Urinary bladder (tissue), 4 donors: Measurements from ENCODE around the gene GTF2IRD2. TPM values are rescaled to one million over a fixed set of nuclear protein-coding genes. Genes with fewer than 3 reads are reported as not detected.
A peak's percentile ranks its signal among the peaks of the same experiment; 100 is the strongest.
"Not testable (repeated sequence)": the region's sequence is repeated elsewhere in the genome, so short reads cannot be mapped to it uniquely, and the experiment has no call there.

ENCODE experiments used
- DNase-seq: peaks from one replicate; pipeline ENCODE4 v3.0.0-alpha.2; 2015; ENCODE audit errors: extremely low spot score
- H3K27ac ChIP-seq: one replicate; pipeline ENCODE4 v1.5.1; 2013; ENCODE audit warnings: low read depth, mild to moderate bottlenecking, moderate library complexity
- H3K36me3 ChIP-seq: one replicate; pipeline ENCODE4 v1.6.1; 2013; ENCODE audit warnings: mild to moderate bottlenecking, moderate library complexity; ENCODE audit not compliant: insufficient read depth
- H3K4me1 ChIP-seq: one replicate; pipeline ENCODE4 v1.6.1; 2013; ENCODE audit warnings: mild to moderate bottlenecking, moderate library complexity; ENCODE audit not compliant: insufficient read depth
- H3K4me3 ChIP-seq: one replicate; pipeline ENCODE4 v1.5.1; 2013; ENCODE audit warnings: low read depth, low read length
- WGBS: extraction: QIAGEN DNeasy Blood & Tissue Kit; methylation state at CpG from one replicate; pipeline ENCODE4 v1.1.7; 2013; 5-methylcytosine and 5-hydroxymethylcytosine counted together
- polyA plus RNA-seq: library from polyadenylated mRNA; stranded (reverse); fragments of 200-250 nt; gene quantifications from one replicate; pipeline ENCODE4 v1.2.3, GENCODE V29; 2013
- total RNA-seq: library from RNA; depleted of rRNA; stranded (reverse); fragments of >200 nt; gene quantifications from one replicate; pipeline ENCODE4 v1.2.3, GENCODE V29; 2014
- donor health status: healthy with polysubstance abuse.
- donor health status: healthy.

Gene GTF2IRD2
- total RNA-seq (41.9 TPM), polyA plus RNA-seq (12.6 TPM)

- not testable (repeated sequence) for DNase-seq, H3K4me3 ChIP-seq, H3K4me1 ChIP-seq, H3K36me3 ChIP-seq, H3K27ac ChIP-seq
- no CpG with 5 or more reads among the region's 97 CpGs for WGBS
Observed at GRCh38 chr7:74850833-74851721, at the start of gene GTF2IRD2. Gene GTF2IRD2, minus strand, starts transcription at chr7:74851605. Its CDS starts 15,227 bp downstream, at chr7:74836378.

GRCh38 chr7:74890158-74891123, 39.0 kb upstream of the GTF2IRD2 start:
- peak; percentile 10 for DNase-seq
- peak overlapping the region; percentile 37 for H3K4me3 ChIP-seq
- not testable (repeated sequence) for H3K36me3 ChIP-seq, H3K4me1 ChIP-seq
- WGBS, result under 1% methylated on average over 55 of the region's 84 CpGs
- H3K27ac ChIP-seq, result peak overlapping the region; percentile 73

- not testable (repeated sequence) for H3K27ac ChIP-seq, H3K4me1 ChIP-seq, H3K4me3 ChIP-seq, DNase-seq, H3K36me3 ChIP-seq
- 72% methylated on average over 11 of the region's 31 CpGs for WGBS
Observed at GRCh38 chr7:74889518-74890129, 38.2 kb upstream of the GTF2IRD2 start.

- not testable (repeated sequence) for H3K4me3 ChIP-seq, H3K36me3 ChIP-seq, DNase-seq, H3K4me1 ChIP-seq, H3K27ac ChIP-seq
- 100% methylated on average over 3 of the region's 3 CpGs for WGBS
Observed at GRCh38 chr7:74885295-74885694, 33.9 kb upstream of the GTF2IRD2 start.

GRCh38 chr7:74882110-74882509, 30.7 kb upstream of the GTF2IRD2 start:
- DNase-seq, H3K4me1 ChIP-seq, H3K36me3 ChIP-seq, H3K27ac ChIP-seq, H3K4me3 ChIP-seq: not testable (repeated sequence)
- 69% methylated on average over 6 of the region's 9 CpGs for WGBS

- not testable (repeated sequence) for H3K27ac ChIP-seq, H3K36me3 ChIP-seq, H3K4me1 ChIP-seq, H3K4me3 ChIP-seq, DNase-seq
- 23% methylated on average over 14 of the region's 20 CpGs for WGBS
Observed at GRCh38 chr7:74874748-74875512, 23.5 kb upstream of the GTF2IRD2 start.

- not testable (repeated sequence) for H3K36me3 ChIP-seq, H3K4me1 ChIP-seq, H3K27ac ChIP-seq, DNase-seq, H3K4me3 ChIP-seq
- WGBS, result 64% methylated on average over 7 of the region's 10 CpGs
Observed at GRCh38 chr7:74874104-74874747, 22.8 kb upstream of the GTF2IRD2 start.

- not testable (repeated sequence) for H3K4me1 ChIP-seq, H3K27ac ChIP-seq, DNase-seq, H3K4me3 ChIP-seq, H3K36me3 ChIP-seq
- 89% methylated on average over 9 of the region's 9 CpGs for WGBS
Observed at GRCh38 chr7:74872542-74872941, 21.1 kb upstream of the GTF2IRD2 start.

- not testable (repeated sequence) for H3K4me1 ChIP-seq, H3K27ac ChIP-seq, H3K36me3 ChIP-seq, H3K4me3 ChIP-seq, DNase-seq
- 70% methylated on average over 8 of the region's 8 CpGs for WGBS
Observed at GRCh38 chr7:74865777-74866176, 14.4 kb upstream of the GTF2IRD2 start.

GRCh38 chr7:74849853-74850252, 1.6 kb downstream of the GTF2IRD2 start:
- not testable (repeated sequence) for H3K4me1 ChIP-seq
- WGBS, result no CpG with 5 or more reads among the region's 12 CpGs

GRCh38 chr7:74830411-74830810, 21.0 kb downstream of the GTF2IRD2 start:
- not testable (repeated sequence) for H3K4me1 ChIP-seq, H3K4me3 ChIP-seq, H3K27ac ChIP-seq, DNase-seq, H3K36me3 ChIP-seq
- WGBS, result 71% methylated on average over 1 of the region's 4 CpGs

More at GRCh38 chr7:74849853-74850252, 1.6 kb downstream of the GTF2IRD2 start:
- not testable (repeated sequence) for H3K27ac ChIP-seq, DNase-seq, H3K4me3 ChIP-seq, H3K36me3 ChIP-seq

GRCh38 chr7:74829959-74830358, 21.4 kb downstream of the GTF2IRD2 start:
- not testable (repeated sequence) for H3K4me3 ChIP-seq, DNase-seq, H3K4me1 ChIP-seq, H3K36me3 ChIP-seq, H3K27ac ChIP-seq
- 31% methylated on average over 1 of the region's 4 CpGs for WGBS
